Fibroblast of skin of scalp (primary cell): Measurements from ENCODE around the gene RRAGA.
"Not testable (repeated sequence)": the region's sequence is repeated elsewhere in the genome, so short reads cannot be mapped to it uniquely, and the experiment has no call there.

Source experiments
- DNase-seq: peaks from one replicate; pipeline ENCODE4 v3.0.0-alpha.2; 2013

Gene RRAGA

DNA sequence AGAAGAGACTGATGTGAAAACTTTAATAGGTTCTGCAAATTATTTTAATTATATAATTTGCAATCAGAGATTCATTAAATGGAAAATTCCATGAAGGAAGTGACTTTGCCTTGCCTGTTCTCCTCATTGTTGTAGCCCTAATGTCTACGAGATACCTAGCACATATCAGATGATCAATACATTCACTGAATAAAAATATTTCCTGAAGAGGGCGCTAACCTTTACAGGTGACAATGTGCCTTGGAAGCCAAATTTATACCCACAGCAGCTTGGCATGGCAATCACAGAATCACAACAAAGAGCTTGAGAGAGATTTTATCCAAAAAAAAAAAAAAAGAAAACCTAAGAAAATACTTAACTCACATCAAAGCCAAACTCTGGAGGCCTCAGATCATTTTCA lies 36.1 kb downstream of the RRAGA start:
- no peak for DNase-seq

DNA sequence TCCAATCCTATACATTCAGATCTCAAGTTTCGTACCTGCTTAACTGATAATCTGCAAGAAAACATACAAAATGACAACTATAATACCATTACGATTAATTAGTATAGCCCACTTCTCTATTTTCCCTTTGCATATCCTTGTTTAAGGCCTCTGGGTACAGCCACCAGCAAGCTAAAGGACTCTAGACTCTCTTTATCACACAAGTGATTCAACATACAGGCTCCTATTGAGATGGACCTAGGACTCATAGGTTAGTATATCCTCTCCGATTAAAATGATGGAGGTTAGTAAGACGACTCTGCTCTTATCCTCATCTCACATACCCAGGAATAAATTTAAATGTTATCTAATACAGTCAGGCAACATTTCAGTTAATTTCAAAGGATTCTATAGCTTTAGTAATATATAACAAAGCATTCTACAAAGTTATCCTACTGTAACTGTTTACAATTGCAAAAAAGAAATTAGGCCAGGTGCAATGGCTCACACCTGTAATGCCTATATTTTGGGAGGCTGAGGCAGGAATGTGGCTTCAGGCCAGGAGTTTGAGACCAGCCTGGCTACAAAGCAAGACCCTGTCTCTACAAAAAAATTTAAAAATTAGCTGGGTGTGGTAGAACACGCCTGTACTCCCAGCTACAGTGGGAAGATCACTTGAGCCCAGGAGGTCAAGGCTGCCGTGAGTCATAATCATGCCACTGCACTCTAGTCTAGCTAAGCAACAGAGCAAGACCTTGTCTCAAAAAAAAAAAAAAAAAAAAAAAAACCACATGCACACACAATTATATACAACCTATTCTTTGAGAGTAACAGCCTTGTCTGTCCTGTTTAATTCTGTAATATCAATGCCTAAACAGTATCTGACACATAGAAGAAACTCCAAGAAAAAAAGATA lies 38.1 kb downstream of the RRAGA start:
- DNase-seq = no peak

- DNase-seq = not testable (repeated sequence)
These were observed 48.2 kb downstream of the RRAGA start for GRCh38 chr9:19097431-19097830.
